HFFc6 (cell line): Measurements from ENCODE around the gene PCYT2. TPM values are rescaled to one million over a fixed set of nuclear protein-coding genes. Genes with fewer than 3 reads are reported as not detected.

Source experiments
- DNase-seq: peaks from one replicate; pipeline ENCODE4 v3.0.0-alpha.2; 2018
- H3K27ac Mint-ChIP-seq: 2 replicates; pipeline ENCODE4 v1.8.0; 2020; ENCODE audit warnings: mild to moderate bottlenecking, mixed read lengths
- H3K27me3 Mint-ChIP-seq: 2 replicates; pipeline ENCODE4 v1.8.0; 2021; ENCODE audit warnings: mild to moderate bottlenecking, moderate library complexity, mixed read lengths; ENCODE audit not compliant: insufficient read depth
- H3K36me3 Mint-ChIP-seq: 2 replicates; pipeline ENCODE4 v1.8.0; 2021; ENCODE audit warnings: low read depth, mixed read lengths
- H3K4me1 Mint-ChIP-seq: 2 replicates; pipeline ENCODE4 v1.8.0; 2020; ENCODE audit warnings: low read depth, mixed read lengths
- H3K4me3 Mint-ChIP-seq: 2 replicates; pipeline ENCODE4 v1.8.0; 2020; ENCODE audit warnings: mild to moderate bottlenecking, moderate library complexity, mixed read lengths
- H3K9me3 Mint-ChIP-seq: 2 replicates; pipeline ENCODE4 v1.8.0; 2020; ENCODE audit warnings: mild to moderate bottlenecking, mixed read lengths
- total RNA-seq, 6 experiments: library from RNA; stranded (reverse); fragmentation: NEBNext Ultra II Directional; extraction: Animal tissue kit (Norgen Biotek cat#: 25700); gene quantifications; 2 replicates in 1 of 6; 3 replicates in 5 of 6; pipeline ENCODE4 v1.2.3, GENCODE V29; 2021
- TF ChIP-seq, protein P1 (sequence below): fragments of 200-600 bp; sonication (generic); IDR thresholded peaks from 2 replicates; pipeline ENCODE4 v1.5.0; 2021; ENCODE audit warnings: antibody characterized with exemption, mild to moderate bottlenecking

The PCYT2 gene
- total RNA-seq, 6 experiments from 2014 or later, result 33.2 to 45.8 (median 35.8) TPM

- H3K4me3 Mint-ChIP-seq, result peak overlapping the region; percentile 44; the same call in 1 of the 2 replicates
- H3K27me3 Mint-ChIP-seq, result peaks cover 7% of the 10 kb centered on the region
- no peaks in the 10 kb centered on the region for H3K9me3 Mint-ChIP-seq
- peaks cover 17% of the 10 kb centered on the region for H3K36me3 Mint-ChIP-seq
- TF ChIP-seq, protein P1, sequence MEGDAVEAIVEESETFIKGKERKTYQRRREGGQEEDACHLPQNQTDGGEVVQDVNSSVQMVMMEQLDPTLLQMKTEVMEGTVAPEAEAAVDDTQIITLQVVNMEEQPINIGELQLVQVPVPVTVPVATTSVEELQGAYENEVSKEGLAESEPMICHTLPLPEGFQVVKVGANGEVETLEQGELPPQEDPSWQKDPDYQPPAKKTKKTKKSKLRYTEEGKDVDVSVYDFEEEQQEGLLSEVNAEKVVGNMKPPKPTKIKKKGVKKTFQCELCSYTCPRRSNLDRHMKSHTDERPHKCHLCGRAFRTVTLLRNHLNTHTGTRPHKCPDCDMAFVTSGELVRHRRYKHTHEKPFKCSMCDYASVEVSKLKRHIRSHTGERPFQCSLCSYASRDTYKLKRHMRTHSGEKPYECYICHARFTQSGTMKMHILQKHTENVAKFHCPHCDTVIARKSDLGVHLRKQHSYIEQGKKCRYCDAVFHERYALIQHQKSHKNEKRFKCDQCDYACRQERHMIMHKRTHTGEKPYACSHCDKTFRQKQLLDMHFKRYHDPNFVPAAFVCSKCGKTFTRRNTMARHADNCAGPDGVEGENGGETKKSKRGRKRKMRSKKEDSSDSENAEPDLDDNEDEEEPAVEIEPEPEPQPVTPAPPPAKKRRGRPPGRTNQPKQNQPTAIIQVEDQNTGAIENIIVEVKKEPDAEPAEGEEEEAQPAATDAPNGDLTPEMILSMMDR, result no peak
- no peak for DNase-seq
- H3K4me1 Mint-ChIP-seq, result peaks cover 26% of the 10 kb centered on the region
- H3K27ac Mint-ChIP-seq, result no peak overlapping the region; the same call in 1 of the 2 replicates
Observed at GRCh38 chr17:81901167-81902022, 9.8 kb downstream of the PCYT2 start.

DNA sequence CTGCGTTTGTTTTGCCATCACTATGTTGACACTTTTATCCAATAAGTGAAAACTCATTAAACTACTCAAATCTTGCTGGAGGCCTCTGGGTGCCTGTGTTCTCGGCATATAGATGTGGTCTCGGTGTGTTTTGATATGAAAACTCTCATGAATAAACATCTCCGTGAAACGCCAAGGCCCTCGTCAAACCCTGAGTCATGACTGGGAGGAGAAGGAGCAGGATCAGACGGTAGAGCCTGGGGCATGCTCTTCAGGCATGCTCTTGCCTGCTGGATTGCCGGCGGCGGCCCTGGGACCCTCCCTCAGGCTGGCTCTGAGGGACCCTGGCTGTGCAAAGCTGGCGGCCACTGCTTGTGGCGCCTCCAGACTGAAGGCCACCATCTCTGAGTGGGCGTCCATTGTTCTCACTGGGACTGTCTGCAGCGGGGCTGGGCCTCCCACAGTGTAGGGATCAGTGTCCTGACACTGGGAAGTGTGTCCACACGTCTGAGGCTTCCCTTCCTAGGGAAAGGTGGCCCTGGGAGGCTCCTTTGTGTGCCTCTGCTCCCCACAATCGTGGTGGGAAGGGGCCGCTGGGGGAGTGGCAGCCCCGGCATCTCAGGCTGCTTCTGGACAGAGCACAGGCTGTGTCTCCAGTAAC is 10.9 kb downstream of the PCYT2 start:
- Mint-ChIP-seq H3K27ac (peak overlapping the region; percentile 51), H3K4me1 (peaks cover 26% of the 10 kb centered on the region), H3K4me3 (no peak overlapping the region), H3K36me3 (peaks cover 17% of the 10 kb centered on the region), H3K9me3 (no peaks in the 10 kb centered on the region), H3K27me3 (peaks cover 7% of the 10 kb centered on the region)
- no peak for DNase-seq
- TF ChIP-seq, protein P1, result no peak

DNA sequence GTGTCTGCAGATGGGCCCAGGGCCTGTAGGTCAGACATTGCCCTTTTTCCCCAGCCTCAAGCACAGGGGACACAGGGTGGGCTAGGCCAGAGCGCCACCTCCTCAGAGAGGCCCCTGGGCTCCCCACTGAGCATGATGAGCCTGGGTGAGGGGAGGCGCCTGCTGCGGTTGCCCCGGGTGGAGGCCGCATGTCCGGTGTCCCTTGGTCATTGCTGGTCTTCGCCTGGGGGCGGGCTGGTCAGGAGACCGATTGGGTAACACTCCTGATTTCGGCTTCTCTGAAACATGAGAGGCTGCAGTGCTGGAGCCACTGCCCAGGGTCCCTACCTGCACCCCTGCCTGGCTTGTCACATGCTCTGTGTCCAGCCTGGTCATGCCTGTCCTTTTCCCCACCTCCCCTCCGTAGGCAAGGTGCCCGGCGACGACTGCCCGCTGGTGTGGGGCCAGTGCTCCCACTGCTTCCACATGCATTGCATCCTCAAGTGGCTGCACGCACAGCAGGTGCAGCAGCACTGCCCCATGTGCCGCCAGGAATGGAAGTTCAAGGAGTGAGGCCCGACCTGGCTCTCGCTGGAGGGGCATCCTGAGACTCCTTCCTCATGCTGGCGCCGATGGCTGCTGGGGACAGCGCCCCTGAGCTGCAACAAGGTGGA is 11.6 kb downstream of the PCYT2 start:
- Mint-ChIP-seq H3K27me3 (peaks cover 7% of the 10 kb centered on the region), H3K36me3 (peaks cover 17% of the 10 kb centered on the region), H3K4me3 (no peak overlapping the region), H3K9me3 (no peaks in the 10 kb centered on the region), H3K4me1 (peaks cover 26% of the 10 kb centered on the region), H3K27ac (peak overlapping the region; percentile 92)
- TF ChIP-seq, protein P1, result no peak
- no peak for DNase-seq

DNA sequence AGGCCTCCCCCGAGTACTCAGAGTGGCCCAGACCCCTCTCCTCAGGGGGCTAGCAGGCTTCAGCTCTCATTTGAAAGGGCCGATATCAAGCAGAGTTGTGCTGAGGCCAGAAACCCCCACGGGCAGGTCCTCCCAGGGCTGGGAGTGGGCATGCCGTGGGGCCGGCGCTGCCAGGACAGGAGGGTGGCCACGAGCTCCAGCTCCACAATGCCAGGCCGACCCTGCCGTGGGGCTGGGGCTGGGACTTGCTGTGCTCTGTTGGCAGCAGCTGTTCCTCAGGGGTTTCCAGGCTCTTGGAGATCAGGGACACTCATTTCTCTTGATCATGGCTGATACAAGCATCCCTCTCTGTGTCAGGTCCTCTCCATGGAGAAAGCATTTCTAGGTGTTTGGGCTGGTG is 12.3 kb downstream of the PCYT2 start:
- TF ChIP-seq, protein P1, result no peak; the same call in 1 of the 2 replicates
- peaks cover 26% of the 10 kb centered on the region for H3K4me1 Mint-ChIP-seq
- peak overlapping the region; percentile 92 for H3K27ac Mint-ChIP-seq
- peaks cover 17% of the 10 kb centered on the region for H3K36me3 Mint-ChIP-seq
- H3K9me3 Mint-ChIP-seq, result no peaks in the 10 kb centered on the region
- peaks cover 7% of the 10 kb centered on the region for H3K27me3 Mint-ChIP-seq
- peak overlapping the region; percentile 68 for H3K4me3 Mint-ChIP-seq
- DNase-seq, result no peak

GRCh38 chr17:81898029-81898866 is 13.0 kb downstream of the PCYT2 start:
- H3K4me3 Mint-ChIP-seq, result peak overlapping the region; percentile 68
- peaks cover 26% of the 10 kb centered on the region for H3K4me1 Mint-ChIP-seq
- peaks cover 7% of the 10 kb centered on the region for H3K27me3 Mint-ChIP-seq
- DNase-seq, result peak; percentile 94
- H3K9me3 Mint-ChIP-seq, result no peaks in the 10 kb centered on the region
- peaks cover 17% of the 10 kb centered on the region for H3K36me3 Mint-ChIP-seq
- peak overlapping the region; percentile 92 for H3K27ac Mint-ChIP-seq
- TF ChIP-seq, protein P1, result peak; percentile 13; the same call in 1 of the 2 replicates
